ENCODE data around the gene ZNF385C.

The ZNF385C gene

GRCh38 chr17:42125565-42125964, 27.3 kb upstream of the ZNF385C start:
- no peak for DNase-seq (ENCODE audit: low read depth)

GRCh38 chr17:42124256-42124655, 26.0 kb upstream of the ZNF385C start:
- DNase-seq (ENCODE audit: low read depth) = no peak

- no peak for DNase-seq (ENCODE audit: low read depth)
Observed at GRCh38 chr17:42122371-42123303, 24.4 kb upstream of the ZNF385C start, which contains the start of gene HSPB9. HSPB9 (plus strand) TSS chr17:42122804; CDS start chr17:42122851, 47 bp downstream.

- peak; percentile 66 for DNase-seq (ENCODE audit: low read depth)
Observed at GRCh38 chr17:42120770-42121769, 22.8 kb upstream of the ZNF385C start, which contains the start of gene KAT2A. KAT2A (minus strand) TSS chr17:42121367; CDS start chr17:42121304, 63 bp downstream.

- no peak for DNase-seq (ENCODE audit: low read depth)
Observed at GRCh38 chr17:42120161-42120769, 22.0 kb upstream of the ZNF385C start.

GRCh38 chr17:42119301-42119700, 21.0 kb upstream of the ZNF385C start:
- no peak for DNase-seq (ENCODE audit: low read depth)

GRCh38 chr17:42118545-42118944, 20.3 kb upstream of the ZNF385C start:
- DNase-seq (ENCODE audit: low read depth) = no peak

- no peak for DNase-seq (ENCODE audit: low read depth)
Observed at GRCh38 chr17:42118126-42118510, 19.8 kb upstream of the ZNF385C start.

GRCh38 chr17:42117397-42118125, 19.3 kb upstream of the ZNF385C start:
- DNase-seq (ENCODE audit: low read depth) = no peak

GRCh38 chr17:42116705-42117396, 18.6 kb upstream of the ZNF385C start:
- peak; percentile 77 for DNase-seq (ENCODE audit: low read depth)

GRCh38 chr17:42114118-42114517, 15.8 kb upstream of the ZNF385C start:
- no peak for DNase-seq (ENCODE audit: low read depth)

- no peak for DNase-seq (ENCODE audit: low read depth)
Observed at GRCh38 chr17:42113293-42114069, 15.2 kb upstream of the ZNF385C start.

- peak; percentile 54 for DNase-seq (ENCODE audit: low read depth)
Observed at GRCh38 chr17:42112552-42113176, 14.4 kb upstream of the ZNF385C start, which contains the start of gene DHX58. DHX58 (minus strand) TSS chr17:42112714; CDS start chr17:42111892, 822 bp downstream.

GRCh38 chr17:42111871-42112551, 13.7 kb upstream of the ZNF385C start:
- peak; percentile 31 for DNase-seq (ENCODE audit: low read depth)

- no peak for DNase-seq (ENCODE audit: low read depth)
Observed at GRCh38 chr17:42111265-42111636, 13.0 kb upstream of the ZNF385C start.

GRCh38 chr17:42110301-42111264, 12.3 kb upstream of the ZNF385C start:
- DNase-seq (ENCODE audit: low read depth) = no peak

GRCh38 chr17:42109086-42109485, 10.8 kb upstream of the ZNF385C start:
- DNase-seq (ENCODE audit: low read depth) = no peak
